BE2C (cell line): Measurements from ENCODE around the gene PREX1.
"Not testable (repeated sequence)": the region's sequence is repeated elsewhere in the genome, so short reads cannot be mapped to it uniquely, and the experiment has no call there.

Experiments used
- DNase-seq: peaks from one replicate; pipeline ENCODE4 v3.0.0-alpha.2; 2020
- H3K27me3 ChIP-seq: fragments of 250-450 bp; sonication (Bioruptor Pico); 2 replicates; pipeline ENCODE4 v1.5.1; 2020; ENCODE audit warnings: mild to moderate bottlenecking
- H3K36me3 ChIP-seq: fragments of 250-450 bp; sonication (Bioruptor Pico); 2 replicates; pipeline ENCODE4 v1.5.1; 2020; ENCODE audit warnings: mild to moderate bottlenecking
- H3K4me1 ChIP-seq: fragments of 250-450 bp; sonication (Bioruptor Pico); 2 replicates; pipeline ENCODE4 v1.5.1; 2020
- H3K4me3 ChIP-seq: 2 replicates; pipeline ENCODE4 v1.5.1; 2011; ENCODE audit warnings: low read depth, low read length
- H3K9me3 ChIP-seq: fragments of 250-450 bp; sonication (Bioruptor Pico); 2 replicates; pipeline ENCODE4 v1.5.1; 2020
- TF ChIP-seq, protein P1 (sequence below): IDR thresholded peaks from 2 replicates; pipeline ENCODE4 v1.5.1; 2012; ENCODE audit warnings: mild to moderate bottlenecking, low read depth, low read length

Gene PREX1

DNA sequence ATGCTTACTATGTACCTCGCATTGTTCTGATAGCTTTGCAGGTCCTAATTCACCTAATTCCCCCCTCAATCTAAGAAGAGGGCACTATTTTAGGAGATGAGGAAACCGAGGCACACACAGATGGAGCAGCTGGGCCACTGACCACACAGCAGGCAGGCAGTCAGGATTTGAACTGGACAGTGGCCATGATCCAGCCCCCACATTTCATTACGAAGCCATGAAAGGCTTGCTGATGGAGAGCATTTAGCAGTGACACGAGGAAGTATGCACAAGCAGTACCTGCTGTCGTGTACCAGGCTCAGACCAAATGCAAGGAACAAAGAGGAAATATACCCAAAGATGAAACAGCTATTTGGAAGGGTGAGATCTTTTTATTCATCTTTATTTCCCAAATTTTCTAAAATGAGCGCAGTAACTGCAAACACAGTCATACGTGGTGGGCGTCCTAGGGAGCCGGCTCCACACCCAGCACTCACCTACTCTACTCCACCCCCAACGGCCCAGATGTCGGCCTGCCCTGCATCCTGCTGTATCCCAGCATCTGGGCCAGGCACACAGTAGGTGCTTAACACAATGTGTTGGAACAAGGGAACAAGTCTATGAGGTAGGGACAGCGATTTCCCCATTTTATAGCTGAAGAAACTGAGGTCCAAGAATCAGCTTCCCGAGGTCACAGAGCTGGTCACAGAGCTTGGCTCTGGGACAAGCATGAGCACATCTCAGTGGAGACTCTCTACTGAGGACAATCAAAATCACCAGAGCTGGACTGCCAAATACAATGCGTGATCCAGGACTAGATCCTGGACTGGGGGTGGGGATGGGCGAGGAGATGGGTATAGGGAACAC, 15.0 kb downstream of the PREX1 start:
- no peaks in the 10 kb centered on the region for H3K36me3 ChIP-seq
- H3K4me1 ChIP-seq = no peaks in the 10 kb centered on the region
- H3K27me3 ChIP-seq = no peaks in the 10 kb centered on the region
- DNase-seq = no peak
- H3K9me3 ChIP-seq = no peaks in the 10 kb centered on the region
- TF ChIP-seq, protein P1, sequence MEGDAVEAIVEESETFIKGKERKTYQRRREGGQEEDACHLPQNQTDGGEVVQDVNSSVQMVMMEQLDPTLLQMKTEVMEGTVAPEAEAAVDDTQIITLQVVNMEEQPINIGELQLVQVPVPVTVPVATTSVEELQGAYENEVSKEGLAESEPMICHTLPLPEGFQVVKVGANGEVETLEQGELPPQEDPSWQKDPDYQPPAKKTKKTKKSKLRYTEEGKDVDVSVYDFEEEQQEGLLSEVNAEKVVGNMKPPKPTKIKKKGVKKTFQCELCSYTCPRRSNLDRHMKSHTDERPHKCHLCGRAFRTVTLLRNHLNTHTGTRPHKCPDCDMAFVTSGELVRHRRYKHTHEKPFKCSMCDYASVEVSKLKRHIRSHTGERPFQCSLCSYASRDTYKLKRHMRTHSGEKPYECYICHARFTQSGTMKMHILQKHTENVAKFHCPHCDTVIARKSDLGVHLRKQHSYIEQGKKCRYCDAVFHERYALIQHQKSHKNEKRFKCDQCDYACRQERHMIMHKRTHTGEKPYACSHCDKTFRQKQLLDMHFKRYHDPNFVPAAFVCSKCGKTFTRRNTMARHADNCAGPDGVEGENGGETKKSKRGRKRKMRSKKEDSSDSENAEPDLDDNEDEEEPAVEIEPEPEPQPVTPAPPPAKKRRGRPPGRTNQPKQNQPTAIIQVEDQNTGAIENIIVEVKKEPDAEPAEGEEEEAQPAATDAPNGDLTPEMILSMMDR = no peak
- no peak overlapping the region for H3K4me3 ChIP-seq

DNA sequence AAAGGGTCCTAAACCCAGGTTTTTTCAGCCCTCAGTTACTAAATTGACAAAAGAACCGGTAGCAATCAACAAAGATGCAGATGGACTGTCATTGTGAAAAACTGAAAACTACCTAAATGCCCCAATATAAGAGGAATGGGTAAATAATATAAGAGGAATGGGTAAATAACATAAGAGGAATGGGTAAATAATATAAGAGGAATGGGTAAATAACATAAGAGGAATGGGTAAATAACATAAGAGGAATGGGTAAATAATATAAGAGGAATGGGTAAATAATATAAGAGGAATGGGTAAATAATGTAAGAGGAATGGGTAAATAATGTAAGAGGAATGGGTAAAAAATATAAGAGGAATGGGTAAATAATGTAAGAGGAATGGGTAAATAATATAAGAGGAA, 15.7 kb downstream of the PREX1 start:
- not testable (repeated sequence) for H3K4me1 ChIP-seq, H3K9me3 ChIP-seq, H3K36me3 ChIP-seq, H3K4me3 ChIP-seq, DNase-seq, H3K27me3 ChIP-seq

DNA sequence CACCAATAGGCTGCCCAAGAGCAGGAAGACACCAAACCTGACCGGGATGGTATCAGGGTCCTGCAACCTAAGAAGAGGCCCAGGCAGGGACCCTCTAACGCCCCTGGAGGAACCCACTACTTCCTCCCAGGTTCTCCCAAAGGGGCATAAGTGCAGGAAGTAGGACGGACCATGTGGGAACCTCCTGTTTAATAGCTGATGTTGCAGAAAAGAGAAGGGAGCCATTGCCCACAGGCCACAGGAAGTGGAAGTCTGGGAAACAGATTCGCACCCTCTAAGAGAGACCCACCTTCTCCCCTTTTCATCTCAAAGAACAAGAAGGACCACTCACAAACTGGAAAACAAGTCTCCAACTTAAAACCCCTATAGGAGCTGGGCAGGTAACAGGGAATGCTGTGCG, 18.1 kb downstream of the PREX1 start:
- no peaks in the 10 kb centered on the region for H3K27me3 ChIP-seq
- no peak for DNase-seq

DNA sequence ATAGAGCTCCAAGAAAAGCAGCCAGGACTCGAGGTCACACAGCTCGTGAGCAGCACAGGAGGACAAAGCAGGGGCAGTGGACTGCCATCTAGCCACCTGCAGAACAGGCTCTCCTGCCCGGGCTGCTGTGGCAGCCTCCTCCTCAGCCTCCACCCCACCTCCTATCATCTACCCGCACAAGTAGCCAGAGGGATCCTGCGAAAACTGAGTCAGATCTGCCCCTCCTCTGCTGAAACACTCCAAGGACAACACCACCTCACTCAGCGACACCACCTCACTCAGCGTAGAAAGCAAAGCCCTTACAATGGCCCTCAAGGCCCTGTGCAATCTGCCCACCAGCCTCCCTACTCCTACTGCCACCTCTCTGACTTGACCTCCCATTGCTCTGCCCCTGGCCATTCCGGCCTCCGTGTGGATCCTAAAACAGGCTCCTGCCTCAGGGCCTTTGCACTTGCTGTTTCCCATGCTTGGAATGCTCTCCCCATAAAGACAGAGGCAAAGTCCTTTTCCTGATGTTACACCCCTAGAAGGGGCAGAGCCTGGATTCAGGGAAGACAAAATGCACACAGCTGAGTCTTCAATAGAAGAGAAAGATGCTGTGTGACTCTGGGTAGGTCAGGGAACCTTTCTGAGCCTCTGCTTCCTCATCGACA, 19.3 kb downstream of the PREX1 start:
- Histone ChIP-seq H3K27me3 (no peaks in the 10 kb centered on the region), H3K4me1 (no peaks in the 10 kb centered on the region), H3K9me3 (no peaks in the 10 kb centered on the region), H3K4me3 (no peak overlapping the region), H3K36me3 (no peaks in the 10 kb centered on the region)
- TF ChIP-seq, protein P1 = no peak
- DNase-seq = no peak

More for the DNA sequence above, 18.1 kb downstream of the PREX1 start:
- H3K4me3 ChIP-seq = no peak overlapping the region
- H3K9me3 ChIP-seq = no peaks in the 10 kb centered on the region
- H3K4me1 ChIP-seq = no peaks in the 10 kb centered on the region
- TF ChIP-seq, protein P1 = no peak
- no peaks in the 10 kb centered on the region for H3K36me3 ChIP-seq

DNA sequence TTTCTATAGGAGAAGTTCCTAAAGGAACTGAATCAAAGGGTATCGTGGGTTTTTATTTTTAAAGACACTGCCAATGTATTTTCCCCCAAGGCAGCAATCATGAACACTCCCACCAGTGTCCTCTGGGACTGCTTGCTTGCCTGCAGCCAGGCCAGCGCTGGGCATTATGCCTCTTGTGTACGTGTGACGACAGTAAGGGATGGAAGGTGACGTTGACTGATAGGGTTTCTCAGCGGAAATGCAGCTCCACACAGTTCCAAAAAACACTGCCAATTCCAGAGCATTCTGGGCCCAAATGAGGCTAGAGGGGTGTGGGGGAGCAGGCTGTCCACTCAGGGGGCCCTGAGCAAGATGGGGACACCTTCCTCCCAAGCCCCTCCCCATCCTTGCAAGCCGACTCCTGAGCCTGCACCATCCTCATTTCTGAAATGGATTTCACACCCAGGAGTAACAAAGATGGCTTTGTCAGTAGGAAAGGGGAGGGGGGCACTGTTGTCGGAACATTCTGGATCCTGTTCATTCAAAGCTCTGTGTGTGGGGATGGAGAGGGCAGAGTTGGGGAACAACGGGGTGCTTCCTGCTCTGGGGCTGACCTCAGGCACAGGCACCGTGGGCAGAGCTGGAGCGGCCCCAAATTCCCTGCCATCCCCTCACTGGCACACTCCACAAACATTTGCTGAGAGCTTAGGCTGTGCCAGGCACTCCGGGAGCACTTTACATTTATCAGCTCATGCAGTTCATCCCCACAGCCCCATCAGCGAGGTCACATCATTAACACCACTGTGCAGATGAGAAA, 20.0 kb downstream of the PREX1 start:
- Histone ChIP-seq H3K27me3 (no peaks in the 10 kb centered on the region), H3K4me3 (no peak overlapping the region), H3K9me3 (no peaks in the 10 kb centered on the region), H3K4me1 (no peaks in the 10 kb centered on the region), H3K36me3 (no peaks in the 10 kb centered on the region)
- peak; percentile 49 for DNase-seq
- TF ChIP-seq, protein P1 = no peak

- Histone ChIP-seq H3K4me3 (no peak overlapping the region), H3K27me3 (no peaks in the 10 kb centered on the region), H3K36me3 (no peaks in the 10 kb centered on the region), H3K4me1 (no peaks in the 10 kb centered on the region), H3K9me3 (no peaks in the 10 kb centered on the region)
- TF ChIP-seq, protein P1 = no peak
- DNase-seq = no peak
Observed at GRCh38 chr20:48807051-48807450, 20.7 kb downstream of the PREX1 start.
